Measurements from ENCODE around the gene PTPN1. TPM values are rescaled to one million over a fixed set of nuclear protein-coding genes. Genes with fewer than 3 reads are reported as not detected.

PTPN1 gene
- total and polyA plus RNA-seq, 12 donors: 15.5 to 45.3 (median 29.4) TPM

- Histone ChIP-seq H3K27ac (no peak overlapping the region), H3K36me3 (peaks cover 0 to 36% (median 0%) of the 10 kb centered on the region in 9 donors), H3K9me3 (peaks cover 0 to 5% (median 0%) of the 10 kb centered on the region in 11 donors), H3K27me3 (no peaks in the 10 kb centered on the region), H3K4me3 (no peak overlapping the region), H3K4me1 (peaks cover 0 to 61% (median 39%) of the 10 kb centered on the region in 9 donors)
- no peak for TF ChIP-seq CTCF (IDR thresholded peaks at IDR 0.05)
- intact Hi-C loops (cut with DNase I): no loop called here
- WGBS, 2 donors: 95% methylated on average over 6 of the region's 6 CpGs
- ATAC-seq (no peak), DNase-seq (no peak)
These were observed 49.0 kb downstream of the PTPN1 start for GRCh38 chr20:50559149-50559548.

- DNase-seq (no peak), ATAC-seq (no peak)
- intact Hi-C loops (cut with DNase I): loop anchor here in 2 of 10 donors (5.0 kb wide), 2 partner anchors 43 to 48 kb away; partner anchors contain the start of gene PTPN1 (in 1 of the 2)
- peaks cover 0 to 61% (median 39%) of the 10 kb centered on the region in 9 donors for H3K4me1 ChIP-seq
- H3K9me3 ChIP-seq: peaks cover 0 to under 1% (median 0%) of the 10 kb centered on the region in 11 donors
- 77 to 83% methylated on average over 8 of the region's 8 CpGs for WGBS, 2 donors
- no peaks in the 10 kb centered on the region for H3K27me3 ChIP-seq
- H3K4me3 ChIP-seq: no peak overlapping the region
- no peak for TF ChIP-seq CTCF (IDR thresholded peaks at IDR 0.05)
- no peak overlapping the region for H3K27ac ChIP-seq
- peaks cover 0 to 45% (median 4%) of the 10 kb centered on the region in 9 donors for H3K36me3 ChIP-seq
These were observed 49.9 kb downstream of the PTPN1 start for GRCh38 chr20:50559856-50560638.

GRCh38 chr20:50560867-50561266 lies 50.7 kb downstream of the PTPN1 start:
- ATAC-seq (no peak), DNase-seq (no peak)
- TF ChIP-seq CTCF (IDR thresholded peaks at IDR 0.05): no peak
- 81 to 84% methylated on average over 5 of the region's 5 CpGs for WGBS, 2 donors
- intact Hi-C loops (cut with DNase I): loop anchor here in 2 of 10 donors (5.0 kb wide), 2 partner anchors 44 to 49 kb away; partner anchors contain the start of gene PTPN1 (in 1 of the 2)
- H3K9me3 ChIP-seq: no peaks in the 10 kb centered on the region
- peaks cover 0 to 54% (median 4%) of the 10 kb centered on the region in 9 donors for H3K36me3 ChIP-seq
- no peaks in the 10 kb centered on the region for H3K27me3 ChIP-seq
- H3K4me3 ChIP-seq: no peak overlapping the region
- peak overlapping the region in 1 of 10 donors; percentile 38 for H3K27ac ChIP-seq
- H3K4me1 ChIP-seq: peaks cover 0 to 66% (median 39%) of the 10 kb centered on the region in 9 donors

GRCh38 chr20:50561379-50562078 lies 51.3 kb downstream of the PTPN1 start:
- ATAC-seq (no peak), DNase-seq (no peak)
- intact Hi-C loops (cut with DNase I): loop anchor here in 2 of 10 donors (5.0 kb wide), 2 partner anchors 44 to 49 kb away; partner anchors contain the start of gene PTPN1 (in 1 of the 2)
- Histone ChIP-seq H3K36me3 (peaks cover 0 to 60% (median 4%) of the 10 kb centered on the region in 9 donors), H3K4me3 (no peak overlapping the region), H3K9me3 (no peaks in the 10 kb centered on the region), H3K27me3 (no peaks in the 10 kb centered on the region), H3K4me1 (peaks cover 0 to 68% (median 38%) of the 10 kb centered on the region in 9 donors), H3K27ac (peak overlapping the region in 4 of 10 donors; percentile 21 to 62 (median 34))
- 92 to 93% methylated on average over 17 of the region's 17 CpGs for whole genome bisulfite sequencing, 2 donors
- TF ChIP-seq CTCF (IDR thresholded peaks at IDR 0.05): no peak
